GM21619 (cell line): ENCODE results near the gene VNN1.
A peak's percentile ranks its signal among the peaks of the same experiment; 100 is the strongest.

Experiments
- ATAC-seq: cut with Tn5 transposase; IDR thresholded peaks from one replicate; pipeline ENCODE4 v1.9.1; 2021; ENCODE audit not compliant: unreplicated experiment

Gene VNN1

GRCh38 chr6:132713352-132714134 is at the start of gene VNN1:
Gene VNN1 (minus strand): TSS chr6:132714055. CDS start chr6:132714035, 20 bp downstream.
- ATAC-seq, result no peak

GRCh38 chr6:132763269-132763668 is 49.4 kb upstream of the VNN1 start:
- ATAC-seq, result peak; percentile 89

GRCh38 chr6:132760256-132760655 is 46.4 kb upstream of the VNN1 start:
- ATAC-seq, result peak; percentile 32

- ATAC-seq, result no peak
Observed at GRCh38 chr6:132758689-132759088, 44.8 kb upstream of the VNN1 start.

GRCh38 chr6:132752255-132752654 is 38.4 kb upstream of the VNN1 start:
- ATAC-seq, result no peak

- ATAC-seq, result no peak
Observed at GRCh38 chr6:132751828-132752227, 38.0 kb upstream of the VNN1 start.

- peak; percentile 35 for ATAC-seq
Observed at GRCh38 chr6:132751306-132751705, 37.5 kb upstream of the VNN1 start.

- peak; percentile 86 for ATAC-seq
Observed at GRCh38 chr6:132750455-132751248, 36.8 kb upstream of the VNN1 start.

GRCh38 chr6:132749111-132749510 is 35.3 kb upstream of the VNN1 start:
- no peak for ATAC-seq

GRCh38 chr6:132748446-132748845 is 34.6 kb upstream of the VNN1 start:
- ATAC-seq, result no peak

GRCh38 chr6:132746048-132746447 is 32.2 kb upstream of the VNN1 start:
- no peak for ATAC-seq

GRCh38 chr6:132742495-132742894 is 28.6 kb upstream of the VNN1 start:
- no peak for ATAC-seq

- no peak for ATAC-seq
Observed at GRCh38 chr6:132741281-132741680, 27.4 kb upstream of the VNN1 start.

- peak; percentile 60 for ATAC-seq
Observed at GRCh38 chr6:132736239-132736638, 22.4 kb upstream of the VNN1 start.

GRCh38 chr6:132734694-132735236 is 20.9 kb upstream of the VNN1 start:
- no peak for ATAC-seq

- ATAC-seq, result no peak
Observed at GRCh38 chr6:132733814-132734213, 20.0 kb upstream of the VNN1 start.

GRCh38 chr6:132733283-132733682 is 19.4 kb upstream of the VNN1 start:
- ATAC-seq, result no peak

- ATAC-seq, result no peak
Observed at GRCh38 chr6:132731086-132731485, 17.2 kb upstream of the VNN1 start.

GRCh38 chr6:132730560-132730959 is 16.7 kb upstream of the VNN1 start:
- ATAC-seq, result no peak

- ATAC-seq, result no peak
Observed at GRCh38 chr6:132728616-132729015, 14.8 kb upstream of the VNN1 start.

GRCh38 chr6:132726608-132726975 is 12.7 kb upstream of the VNN1 start:
- ATAC-seq, result no peak
